ENCODE data around the gene CACNA1C.
A peak's percentile ranks its signal among the peaks of the same experiment; 100 is the strongest.

The CACNA1C gene

GRCh38 chr12:2284857-2285256, 232.1 kb downstream of the CACNA1C start:
- CTCF ChIA-PET: interaction anchor here (0.7 kb wide), 1 partner anchor 15 kb away, joined by 3 read pairs; no protein-coding TSS in a partner anchor
- TF ChIP-seq, protein P1, sequence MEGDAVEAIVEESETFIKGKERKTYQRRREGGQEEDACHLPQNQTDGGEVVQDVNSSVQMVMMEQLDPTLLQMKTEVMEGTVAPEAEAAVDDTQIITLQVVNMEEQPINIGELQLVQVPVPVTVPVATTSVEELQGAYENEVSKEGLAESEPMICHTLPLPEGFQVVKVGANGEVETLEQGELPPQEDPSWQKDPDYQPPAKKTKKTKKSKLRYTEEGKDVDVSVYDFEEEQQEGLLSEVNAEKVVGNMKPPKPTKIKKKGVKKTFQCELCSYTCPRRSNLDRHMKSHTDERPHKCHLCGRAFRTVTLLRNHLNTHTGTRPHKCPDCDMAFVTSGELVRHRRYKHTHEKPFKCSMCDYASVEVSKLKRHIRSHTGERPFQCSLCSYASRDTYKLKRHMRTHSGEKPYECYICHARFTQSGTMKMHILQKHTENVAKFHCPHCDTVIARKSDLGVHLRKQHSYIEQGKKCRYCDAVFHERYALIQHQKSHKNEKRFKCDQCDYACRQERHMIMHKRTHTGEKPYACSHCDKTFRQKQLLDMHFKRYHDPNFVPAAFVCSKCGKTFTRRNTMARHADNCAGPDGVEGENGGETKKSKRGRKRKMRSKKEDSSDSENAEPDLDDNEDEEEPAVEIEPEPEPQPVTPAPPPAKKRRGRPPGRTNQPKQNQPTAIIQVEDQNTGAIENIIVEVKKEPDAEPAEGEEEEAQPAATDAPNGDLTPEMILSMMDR (conservative IDR thresholded peaks at IDR 0.05; ENCODE audit: low read depth): no peak; the same call in 1 of the 2 replicates
- POLR2A ChIA-PET (ENCODE audit: low non-redundant PET): no interaction called here
- H3K27ac ChIP-seq: no peak overlapping the region
- DNase-seq (ENCODE audit: low spot score): peak; percentile 49

DNA sequence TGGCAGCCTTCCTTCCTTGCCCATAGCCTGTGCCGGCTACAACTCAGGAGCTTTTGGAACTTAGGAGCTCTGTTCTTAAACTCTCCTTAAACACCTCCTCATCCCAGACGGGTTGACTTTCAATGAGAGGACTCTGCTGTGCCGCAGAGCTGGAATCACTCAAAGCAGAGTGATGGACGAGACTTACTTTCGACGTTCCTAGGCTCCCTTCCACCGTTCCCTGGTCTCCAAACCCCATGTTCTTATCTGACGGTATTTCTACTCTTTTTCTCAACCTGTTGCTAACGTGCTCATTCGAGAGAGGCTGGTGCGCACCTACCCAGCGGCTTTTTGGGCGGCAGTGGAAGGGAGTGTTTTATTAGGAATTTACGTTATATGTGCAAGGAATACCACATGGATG, 232.7 kb downstream of the CACNA1C start:
- TF ChIP-seq, protein P1 (conservative IDR thresholded peaks at IDR 0.05; ENCODE audit: low read depth): no peak
- no peak overlapping the region for H3K27ac ChIP-seq
- CTCF ChIA-PET: interaction anchor here (0.7 to 0.8 kb wide), 2 partner anchors 71 to 232 kb away, joined by 3 to 4 read pairs; no protein-coding TSS in a partner anchor
- POLR2A ChIA-PET (ENCODE audit: low non-redundant PET): no interaction called here
- DNase-seq (ENCODE audit: low spot score): no peak

GRCh38 chr12:2286047-2286446, 233.3 kb downstream of the CACNA1C start:
- DNase-seq (ENCODE audit: low spot score): no peak
- TF ChIP-seq, protein P1 (conservative IDR thresholded peaks at IDR 0.05; ENCODE audit: low read depth): no peak
- H3K27ac ChIP-seq: no peak overlapping the region
- CTCF ChIA-PET: interaction anchor here (0.5 to 0.8 kb wide), 3 partner anchors 70 to 1599 kb away, joined by 3 to 4 read pairs (median 3); no protein-coding TSS in a partner anchor
- POLR2A ChIA-PET (ENCODE audit: low non-redundant PET): no interaction called here

GRCh38 chr12:2286461-2287131, 233.8 kb downstream of the CACNA1C start:
- TF ChIP-seq, protein P1 (conservative IDR thresholded peaks at IDR 0.05; ENCODE audit: low read depth): no peak
- POLR2A ChIA-PET (ENCODE audit: low non-redundant PET): no interaction called here
- CTCF ChIA-PET: interaction anchor here (0.5 to 0.7 kb wide), 2 partner anchors 108 to 1598 kb away, joined by 3 read pairs; no protein-coding TSS in a partner anchor
- no peak for DNase-seq (ENCODE audit: low spot score)
- no peak overlapping the region for H3K27ac ChIP-seq

- TF ChIP-seq, protein P1 (conservative IDR thresholded peaks at IDR 0.05; ENCODE audit: low read depth): no peak
- CTCF ChIA-PET: interaction anchor here (0.6 to 1.0 kb wide), 4 partner anchors 57 to 492 kb away, joined by 3 to 4 read pairs (median 4); no protein-coding TSS in a partner anchor
- no peak overlapping the region for H3K27ac ChIP-seq
- DNase-seq (ENCODE audit: low spot score): no peak
- POLR2A ChIA-PET (ENCODE audit: low non-redundant PET): no interaction called here
Observed at GRCh38 chr12:2287151-2287550, 234.4 kb downstream of the CACNA1C start.

DNA sequence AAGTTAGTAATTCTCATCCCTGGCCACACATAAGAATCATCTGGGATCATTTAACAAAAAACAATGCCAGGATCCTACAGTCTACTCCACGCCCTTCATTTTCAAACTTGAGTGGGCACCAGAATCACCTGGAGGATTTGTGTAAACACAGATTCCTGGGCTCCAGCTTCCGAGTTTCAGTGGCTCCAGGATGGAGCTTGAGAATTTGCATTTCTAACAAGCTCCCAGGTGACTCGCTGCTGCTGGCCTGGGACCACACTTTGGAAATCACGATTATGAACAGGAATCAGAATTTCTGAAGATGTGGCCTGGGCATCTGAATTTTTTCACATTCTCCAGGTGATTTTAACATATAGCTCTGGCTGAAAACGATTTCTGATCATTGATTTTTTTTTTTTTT, 234.8 kb downstream of the CACNA1C start:
- DNase-seq (ENCODE audit: low spot score): no peak
- POLR2A ChIA-PET (ENCODE audit: low non-redundant PET): no interaction called here
- TF ChIP-seq, protein P1 (conservative IDR thresholded peaks at IDR 0.05; ENCODE audit: low read depth): no peak
- no peak overlapping the region for H3K27ac ChIP-seq
- CTCF ChIA-PET: interaction anchor here (0.6 to 1.0 kb wide), 4 partner anchors 19 to 492 kb away, joined by 3 to 4 read pairs (median 4); no protein-coding TSS in a partner anchor

Measured in RWPE1 (cell line).